NCI-H128 (cell line): ENCODE measurements around the gene CDK16.

Experiments used
- DNase-seq: peaks from one replicate; lab custom pipeline; 2025; ENCODE audit not compliant: unreplicated experiment; lab: John Stamatoyannopoulos, UW

Gene CDK16

GRCh38 chrX:47206316-47206715 lies 12.2 kb upstream of the CDK16 start:
- no peak for DNase-seq

GRCh38 chrX:47208108-47208507 lies 10.4 kb upstream of the CDK16 start:
- no peak for DNase-seq

- no peak for DNase-seq
Observed at GRCh38 chrX:47209508-47210238, 8.8 kb upstream of the CDK16 start.

- DNase-seq: no peak
Observed at GRCh38 chrX:47210661-47211425, 7.6 kb upstream of the CDK16 start.

GRCh38 chrX:47212381-47213293 lies 5.8 kb upstream of the CDK16 start:
- no peak for DNase-seq

- no peak for DNase-seq
Observed at GRCh38 chrX:47214435-47215077, 3.9 kb upstream of the CDK16 start.

GRCh38 chrX:47215291-47215900 lies 3.1 kb upstream of the CDK16 start:
- DNase-seq: no peak

- no peak for DNase-seq
Observed at GRCh38 chrX:47216393-47216925, 2.0 kb upstream of the CDK16 start.

GRCh38 chrX:47217121-47217851 lies 1.2 kb upstream of the CDK16 start:
- DNase-seq: no peak

- peak; percentile 96 for DNase-seq
Observed at GRCh38 chrX:47217852-47218279, 615 bp upstream of the CDK16 start.

- DNase-seq: no peak
Observed at GRCh38 chrX:47218920-47219815, 687 bp downstream of the CDK16 start.

- no peak for DNase-seq
Observed at GRCh38 chrX:47221756-47222155, 3.3 kb downstream of the CDK16 start.

- DNase-seq: no peak
Observed at GRCh38 chrX:47222751-47223350, 4.4 kb downstream of the CDK16 start.

GRCh38 chrX:47223476-47224250 lies 5.2 kb downstream of the CDK16 start:
- no peak for DNase-seq

GRCh38 chrX:47224266-47224895 lies 5.9 kb downstream of the CDK16 start:
- no peak for DNase-seq

- DNase-seq: no peak
Observed at GRCh38 chrX:47224896-47225290, 6.4 kb downstream of the CDK16 start.

GRCh38 chrX:47226071-47226470 lies 7.6 kb downstream of the CDK16 start:
- no peak for DNase-seq
